Fibroblast of lung (primary cell): ENCODE data around the gene NOL6. TPM values are rescaled to one million over a fixed set of nuclear protein-coding genes. Genes with fewer than 3 reads are reported as not detected.

Experiments used
- DNase-seq, 2 donors: peaks; one replicate each; pipeline versions ENCODE4 v3.0.0 to v3.0.0-alpha.2; 2010; ENCODE audit warnings: low read depth in 2 of 2
- H2AFZ ChIP-seq: 2 replicates; pipeline ENCODE4 v1.5.1; 2012; ENCODE audit warnings: low read length, control low read depth, inconsistent platforms
- H3K27ac ChIP-seq: 2 replicates; pipeline ENCODE4 v1.5.1; 2011; ENCODE audit warnings: low read length, control low read depth; ENCODE audit not compliant: insufficient read depth
- H3K27me3 ChIP-seq: 2 replicates; pipeline ENCODE4 v1.5.1; 2011; ENCODE audit warnings: mild to moderate bottlenecking, low read length; ENCODE audit not compliant: control insufficient read depth, insufficient read depth
- H3K36me3 ChIP-seq: 2 replicates; pipeline ENCODE4 v1.5.1; 2011; ENCODE audit warnings: low read length; ENCODE audit not compliant: control insufficient read depth, insufficient read depth
- H3K4me1 ChIP-seq: 2 replicates; pipeline ENCODE4 v1.5.1; 2011; ENCODE audit warnings: low read length; ENCODE audit not compliant: control insufficient read depth, insufficient read depth; ENCODE audit errors: extremely low read depth
- H3K4me2 ChIP-seq: 2 replicates; pipeline ENCODE4 v1.5.1; 2011; ENCODE audit warnings: low read length, control low read depth; ENCODE audit not compliant: insufficient read depth; ENCODE audit errors: extremely low read depth
- H3K4me3 ChIP-seq, 4 experiments: fragments of 200-600 bp in 1 of 4; sonication (generic) in 1 of 4; replicated peaks in 1 of 4; 2 replicates each; pipeline ENCODE4 v1.5.1; 2011 to 2016; ENCODE audit warnings: low read length in 4 of 4, low read depth in 3 of 4, mild to moderate bottlenecking in 3 of 4, control low read depth in 2 of 4, inconsistent platforms in 1 of 4, mixed read lengths in 1 of 4; ENCODE audit not compliant: insufficient read depth in 1 of 4; ENCODE audit errors: control extremely low read depth in 1 of 4
- H3K79me2 ChIP-seq: 2 replicates; pipeline ENCODE4 v1.5.1; 2012; ENCODE audit warnings: mild to moderate bottlenecking, low read length, inconsistent platforms; ENCODE audit not compliant: control insufficient read depth, insufficient read depth
- H3K9ac ChIP-seq: 2 replicates; pipeline ENCODE4 v1.5.1; 2011; ENCODE audit warnings: mild to moderate bottlenecking, low read length, control low read depth; ENCODE audit not compliant: insufficient read depth
- H3K9me3 ChIP-seq: 2 replicates; pipeline ENCODE4 v1.5.1; 2012; ENCODE audit warnings: low read depth, low read length; ENCODE audit not compliant: control insufficient read depth, insufficient read depth
- H4K20me1 ChIP-seq: 2 replicates; pipeline ENCODE4 v1.5.1; 2011; ENCODE audit warnings: low read length; ENCODE audit not compliant: control insufficient read depth, insufficient read depth; ENCODE audit errors: extremely low read depth
- CTCF ChIP-seq, 2 donors: IDR thresholded peaks in 1 of 2; conservative IDR thresholded peaks in 1 of 2; 1 replicate in 1 of 2; 2 replicates in 1 of 2; pipeline ENCODE4 v1.5.1; 2011 to 2012; ENCODE audit warnings: low read length in 2 of 2, control low read depth in 1 of 2, inconsistent platforms in 1 of 2, low read depth in 1 of 2, mild to moderate bottlenecking in 1 of 2
- EZH2 ChIP-seq: IDR thresholded peaks from 2 replicates; pipeline ENCODE4 v1.5.1; 2012; ENCODE audit warnings: low read length, control low read depth, mild to moderate bottlenecking; ENCODE audit errors: missing control alignments
- polyA plus RNA-seq, 2 donors: library from polyadenylated mRNA; depleted of rRNA in 1 of 2; stranded (reverse) in 1 of 2; unstranded in 1 of 2; fragments of >200 nt; gene quantifications; 2 replicates each; pipeline ENCODE4 v1.2.1, GENCODE V29; 2011 to 2012; ENCODE audit warnings: missing spikeins in 1 of 2
- total RNA-seq: library from RNA; depleted of rRNA; stranded (reverse); fragments of >200 nt; gene quantifications from 2 replicates; pipeline ENCODE4 v1.2.1, GENCODE V29; 2014

The NOL6 gene
- total and polyA plus RNA-seq, 2 donors (not counting 1 experiment from before 2014, with no cell fraction given), result 15.2 to 24.4 TPM

GRCh38 chr9:33418090-33418489, 55.6 kb downstream of the NOL6 start:
- DNase-seq, result no peak
- Histone ChIP-seq H3K4me1 (no peaks in the 10 kb centered on the region), H3K4me2 (no peak overlapping the region), H3K36me3 (no peaks in the 10 kb centered on the region), H3K27ac (no peak overlapping the region), H3K79me2 (no peaks in the 10 kb centered on the region), H4K20me1 (no peaks in the 10 kb centered on the region), H3K4me3 (no peak overlapping the region), H3K9ac (no peak overlapping the region), H3K27me3 (peaks cover 9% of the 10 kb centered on the region), H3K9me3 (no peaks in the 10 kb centered on the region), H2AFZ (no peak overlapping the region)
- no peak for TF ChIP-seq EZH2
- no peak for TF ChIP-seq CTCF (conservative IDR thresholded peaks at IDR 0.05 in 1 of 2, IDR thresholded peaks at IDR 0.05 in 1 of 2; ENCODE audit: low read depth in 1 of 2, low read length in 2 of 2)

- H3K27me3 ChIP-seq, result peaks cover 9% of the 10 kb centered on the region
- no peak overlapping the region for H3K4me3 ChIP-seq
- DNase-seq, result no peak
- no peak overlapping the region for H3K4me2 ChIP-seq
- H3K79me2 ChIP-seq, result no peaks in the 10 kb centered on the region
- H3K4me1 ChIP-seq, result no peaks in the 10 kb centered on the region
- H3K27ac ChIP-seq, result no peak overlapping the region
- H3K9ac ChIP-seq, result no peak overlapping the region
- H3K9me3 ChIP-seq, result no peaks in the 10 kb centered on the region
- H4K20me1 ChIP-seq, result no peaks in the 10 kb centered on the region
- no peak overlapping the region for H2AFZ ChIP-seq
- no peaks in the 10 kb centered on the region for H3K36me3 ChIP-seq
- TF ChIP-seq CTCF (conservative IDR thresholded peaks at IDR 0.05 in 1 of 2, IDR thresholded peaks at IDR 0.05 in 1 of 2; ENCODE audit: low read depth in 1 of 2, low read length in 2 of 2) (no peak), EZH2 (no peak)
Observed at GRCh38 chr9:33416996-33417395, 56.7 kb downstream of the NOL6 start.

- Histone ChIP-seq H3K79me2 (no peaks in the 10 kb centered on the region), H3K9me3 (no peaks in the 10 kb centered on the region), H3K4me1 (no peaks in the 10 kb centered on the region), H3K27me3 (peaks cover 9% of the 10 kb centered on the region), H3K4me3 (no peak overlapping the region), H4K20me1 (no peaks in the 10 kb centered on the region), H3K4me2 (no peak overlapping the region), H3K27ac (no peak overlapping the region), H3K36me3 (no peaks in the 10 kb centered on the region), H3K9ac (no peak overlapping the region), H2AFZ (no peak overlapping the region)
- peak; percentile 11 to 50 for DNase-seq
- TF ChIP-seq EZH2 (no peak), CTCF (conservative IDR thresholded peaks at IDR 0.05 in 1 of 2, IDR thresholded peaks at IDR 0.05 in 1 of 2; ENCODE audit: low read depth in 1 of 2, low read length in 2 of 2) (peak; percentile 62 to 83)
Observed at GRCh38 chr9:33415501-33416038, 58.2 kb downstream of the NOL6 start.
